ENCODE measurements around the gene PPP2R2B.

- no peak for TF ChIP-seq SP1 (IDR thresholded peaks at IDR 0.05)
- no peak for TF ChIP-seq PKNOX1 (IDR thresholded peaks at IDR 0.05)
- no peak for TF ChIP-seq CTBP1 (IDR thresholded peaks at IDR 0.05; ENCODE audit: borderline replicate concordance)
- TF ChIP-seq FOXM1 (IDR thresholded peaks at IDR 0.05; ENCODE audit: borderline replicate concordance) = no peak
- no peak for TF ChIP-seq NFRKB (IDR thresholded peaks at IDR 0.05)
Measured at GRCh38 chr5:146902471-146902870, 23.9 kb upstream of the PPP2R2B start.
